ENCODE results near the gene ACOX1.
"Not testable (repeated sequence)": the region's sequence is repeated elsewhere in the genome, so short reads cannot be mapped to it uniquely, and the experiment has no call there.

ACOX1 gene

DNA sequence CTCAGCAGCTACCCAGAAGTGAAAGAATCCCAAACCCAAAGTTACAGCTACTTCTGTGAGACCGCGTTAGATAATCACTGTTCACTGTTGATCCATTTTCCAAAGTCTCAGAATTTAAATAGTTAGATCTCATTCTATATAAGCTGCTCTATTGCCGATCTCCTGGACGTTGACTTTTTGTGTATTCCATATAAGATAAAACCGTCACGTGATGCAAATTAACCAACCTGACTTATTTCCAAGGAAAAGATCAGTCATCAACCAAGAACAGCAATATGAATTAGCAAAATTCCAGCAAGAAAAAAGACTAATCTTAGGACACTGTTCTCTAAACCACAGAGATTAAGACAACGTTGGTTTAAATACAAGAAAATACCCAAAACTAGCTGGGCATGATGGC, 8.3 kb downstream of the ACOX1 start:
- Histone ChIP-seq H3K27ac (ENCODE audit: insufficient read depth in 1 of 2, low read depth in 1 of 2, low read length in 2 of 2, poor library complexity in 1 of 2, severe bottlenecking in 2 of 2) (no peak overlapping the region), H3K4me3 (ENCODE audit: control insufficient read depth in 1 of 7, extremely low read depth in 1 of 7, insufficient read depth in 4 of 7, low read depth in 2 of 7, low read length in 6 of 7) (no peak overlapping the region), H3K4me1 (ENCODE audit: control extremely low read depth in 1 of 4, control insufficient read depth in 4 of 4, insufficient read depth in 4 of 4, low read length in 3 of 4) (peaks cover 0 to 5% (median 0%) of the 10 kb centered on the region in 4 experiments), H3K9me3 (ENCODE audit: control extremely low read depth in 1 of 5, control insufficient read depth in 4 of 5, insufficient read depth in 2 of 5, low read depth in 1 of 5, low read length in 4 of 5) (no peaks in the 10 kb centered on the region), H3K36me3 (ENCODE audit: control insufficient read depth in 4 of 4, insufficient read depth in 4 of 4, low read length in 3 of 4) (peaks cover 5 to 16% (median 12%) of the 10 kb centered on the region in 4 experiments), H3K27me3 (replicated peaks in 2 of 5; ENCODE audit: control insufficient read depth in 4 of 5, insufficient read depth in 5 of 5, low read length in 4 of 5) (no peaks in the 10 kb centered on the region)
- 100% methylated on average over 1 of the region's 7 CpGs for WGBS (ENCODE audit: insufficient coverage)
- ChIA-PET CTCF (interaction anchor here (1.4 to 1.5 kb wide), 2 partner anchors 38 to 41 kb away, joined by 3 read pairs; no protein-coding TSS in a partner anchor), POLR2A (interaction anchor here (0.5 kb wide), 1 partner anchor 647 kb away, joined by 3 read pairs; no protein-coding TSS in a partner anchor)
- no peak for DNase-seq

DNA sequence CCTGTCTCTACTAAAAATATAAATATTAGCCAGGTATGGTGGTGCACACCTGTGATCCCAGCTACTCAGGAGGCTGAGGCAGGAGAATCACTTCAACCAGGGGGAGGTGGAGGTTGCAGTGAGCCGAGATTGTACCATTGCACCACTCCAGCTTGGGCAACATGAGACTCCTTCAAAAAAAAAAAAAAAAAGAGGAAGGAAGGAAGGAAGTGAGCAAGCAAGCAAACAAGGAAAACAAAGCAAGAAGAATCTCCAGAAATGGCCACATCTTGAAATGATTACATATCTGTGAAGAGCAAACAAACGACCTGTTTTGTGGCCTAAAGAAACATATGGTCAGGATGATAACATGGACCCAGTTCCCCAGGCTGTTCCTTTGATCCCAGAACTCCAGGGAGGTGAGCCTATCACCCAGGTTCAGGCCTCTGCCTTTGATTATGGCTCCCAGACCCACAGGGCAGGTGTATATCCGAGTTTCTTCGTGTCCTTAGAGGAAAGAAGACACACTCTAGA, 8.9 kb downstream of the ACOX1 start:
- DNase-seq: peak in 1 of 3 donors; percentile 23
- WGBS (ENCODE audit: insufficient coverage): 53% methylated on average over 2 of the region's 4 CpGs
- no peak overlapping the region for H3K27ac ChIP-seq (ENCODE audit: insufficient read depth in 1 of 2, low read depth in 1 of 2, low read length in 2 of 2, poor library complexity in 1 of 2, severe bottlenecking in 2 of 2)
- H3K4me3 ChIP-seq (ENCODE audit: control insufficient read depth in 1 of 7, extremely low read depth in 1 of 7, insufficient read depth in 4 of 7, low read depth in 2 of 7, low read length in 6 of 7): no peak overlapping the region
- peaks cover 5 to 16% (median 13%) of the 10 kb centered on the region in 4 experiments for H3K36me3 ChIP-seq (ENCODE audit: control insufficient read depth in 4 of 4, insufficient read depth in 4 of 4, low read length in 3 of 4)
- H3K27me3 ChIP-seq (replicated peaks in 2 of 5; ENCODE audit: control insufficient read depth in 4 of 5, insufficient read depth in 5 of 5, low read length in 4 of 5): no peaks in the 10 kb centered on the region
- H3K9me3 ChIP-seq (ENCODE audit: control extremely low read depth in 1 of 5, control insufficient read depth in 4 of 5, insufficient read depth in 2 of 5, low read depth in 1 of 5, low read length in 4 of 5): no peaks in the 10 kb centered on the region
- POLR2A ChIA-PET: interaction anchor here (0.5 kb wide), 1 partner anchor 646 kb away, joined by 3 read pairs; no protein-coding TSS in a partner anchor
- H3K4me1 ChIP-seq (ENCODE audit: control extremely low read depth in 1 of 4, control insufficient read depth in 4 of 4, insufficient read depth in 4 of 4, low read length in 3 of 4): peaks cover 0 to 5% (median 0%) of the 10 kb centered on the region in 4 experiments
- CTCF ChIA-PET: interaction anchor here (1.4 to 1.5 kb wide), 2 partner anchors 38 to 41 kb away, joined by 3 read pairs; no protein-coding TSS in a partner anchor

DNA sequence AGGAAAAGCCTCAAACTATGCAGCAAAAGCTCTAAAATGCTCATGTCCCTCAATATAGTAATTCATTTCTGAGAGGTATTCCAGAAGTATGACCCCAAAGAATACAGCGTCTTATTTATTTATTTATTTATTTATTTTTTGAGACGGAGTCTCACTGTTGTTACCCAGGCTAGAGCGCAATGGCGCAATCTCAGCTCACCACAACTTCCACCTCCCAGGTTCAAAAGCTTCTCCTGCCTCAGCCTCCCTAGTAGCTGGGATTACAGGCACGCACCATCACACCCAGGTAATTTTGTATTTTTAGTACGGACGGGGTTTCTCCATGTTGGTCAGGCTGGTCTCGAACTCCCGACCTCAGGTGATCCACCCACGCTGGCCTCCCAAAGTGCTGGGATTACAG, 9.9 kb downstream of the ACOX1 start:
- H3K27me3 ChIP-seq (replicated peaks in 2 of 5; ENCODE audit: control insufficient read depth in 4 of 5, insufficient read depth in 5 of 5, low read length in 4 of 5); POLR2A ChIA-PET; H3K4me3 ChIP-seq (ENCODE audit: control insufficient read depth in 1 of 7, extremely low read depth in 1 of 7, insufficient read depth in 4 of 7, low read depth in 2 of 7, low read length in 6 of 7); H3K4me1 ChIP-seq (ENCODE audit: control extremely low read depth in 1 of 4, control insufficient read depth in 4 of 4, insufficient read depth in 4 of 4, low read length in 3 of 4); DNase-seq; H3K27ac ChIP-seq (ENCODE audit: insufficient read depth in 1 of 2, low read depth in 1 of 2, low read length in 2 of 2, poor library complexity in 1 of 2, severe bottlenecking in 2 of 2); H3K9me3 ChIP-seq (ENCODE audit: control extremely low read depth in 1 of 5, control insufficient read depth in 4 of 5, insufficient read depth in 2 of 5, low read depth in 1 of 5, low read length in 4 of 5): not testable (repeated sequence)
- peaks cover 2 to 16% (median 13%) of the 10 kb centered on the region in 4 experiments for H3K36me3 ChIP-seq (ENCODE audit: control insufficient read depth in 4 of 4, insufficient read depth in 4 of 4, low read length in 3 of 4)
- 100% methylated on average over 2 of the region's 10 CpGs for whole genome bisulfite sequencing (ENCODE audit: insufficient coverage)
- CTCF ChIA-PET: interaction anchor here (1.2 to 1.4 kb wide), 2 partner anchors 10 to 42 kb away, joined by 3 to 4 read pairs; partner anchors contain the start of genes ACOX1 and TEN1

DNA sequence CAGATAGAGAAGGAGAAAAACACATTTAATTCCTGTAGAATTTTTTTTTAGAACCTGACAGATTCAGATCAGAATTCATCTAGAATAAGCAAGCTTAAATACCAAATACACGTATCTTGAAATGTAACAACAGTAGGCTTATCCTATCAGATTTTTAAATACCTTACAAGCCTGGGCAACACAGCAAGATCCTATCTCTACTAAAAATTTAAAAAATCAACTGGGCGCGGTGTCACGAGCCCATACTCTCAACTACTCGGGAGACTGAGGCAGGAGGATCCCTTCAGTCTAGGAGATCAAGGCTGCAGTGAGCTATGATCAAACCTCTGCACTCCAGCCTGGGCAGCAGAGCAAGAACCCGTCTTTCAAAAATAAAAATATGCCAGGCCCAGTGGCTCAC, 13.5 kb downstream of the ACOX1 start:
- ChIA-PET CTCF (interaction anchor here (1.2 to 1.6 kb wide), 2 partner anchors 11 to 12 kb away, joined by 3 to 4 read pairs; no protein-coding TSS in a partner anchor), POLR2A (interaction anchor here (0.7 kb wide), 1 partner anchor 10 kb away, joined by 3 read pairs; no protein-coding TSS in a partner anchor)
- H3K27me3 ChIP-seq (replicated peaks in 2 of 5; ENCODE audit: control insufficient read depth in 4 of 5, insufficient read depth in 5 of 5, low read length in 4 of 5): no peaks in the 10 kb centered on the region
- H3K36me3 ChIP-seq (ENCODE audit: control insufficient read depth in 4 of 4, insufficient read depth in 4 of 4, low read length in 3 of 4): peaks cover 0 to 8% (median 3%) of the 10 kb centered on the region in 4 experiments
- DNase-seq: no peak
- no peak overlapping the region for H3K4me3 ChIP-seq (ENCODE audit: control insufficient read depth in 1 of 7, extremely low read depth in 1 of 7, insufficient read depth in 4 of 7, low read depth in 2 of 7, low read length in 6 of 7)
- no peaks in the 10 kb centered on the region for H3K9me3 ChIP-seq (ENCODE audit: control extremely low read depth in 1 of 5, control insufficient read depth in 4 of 5, insufficient read depth in 2 of 5, low read depth in 1 of 5, low read length in 4 of 5)
- peak overlapping the region in 1 of 2 experiments; percentile 19 for H3K27ac ChIP-seq (ENCODE audit: insufficient read depth in 1 of 2, low read depth in 1 of 2, low read length in 2 of 2, poor library complexity in 1 of 2, severe bottlenecking in 2 of 2)
- H3K4me1 ChIP-seq (ENCODE audit: control extremely low read depth in 1 of 4, control insufficient read depth in 4 of 4, insufficient read depth in 4 of 4, low read length in 3 of 4): peaks cover 0 to 5% (median 2%) of the 10 kb centered on the region in 4 experiments
- WGBS (ENCODE audit: insufficient coverage): 96% methylated on average over 5 of the region's 6 CpGs

DNA sequence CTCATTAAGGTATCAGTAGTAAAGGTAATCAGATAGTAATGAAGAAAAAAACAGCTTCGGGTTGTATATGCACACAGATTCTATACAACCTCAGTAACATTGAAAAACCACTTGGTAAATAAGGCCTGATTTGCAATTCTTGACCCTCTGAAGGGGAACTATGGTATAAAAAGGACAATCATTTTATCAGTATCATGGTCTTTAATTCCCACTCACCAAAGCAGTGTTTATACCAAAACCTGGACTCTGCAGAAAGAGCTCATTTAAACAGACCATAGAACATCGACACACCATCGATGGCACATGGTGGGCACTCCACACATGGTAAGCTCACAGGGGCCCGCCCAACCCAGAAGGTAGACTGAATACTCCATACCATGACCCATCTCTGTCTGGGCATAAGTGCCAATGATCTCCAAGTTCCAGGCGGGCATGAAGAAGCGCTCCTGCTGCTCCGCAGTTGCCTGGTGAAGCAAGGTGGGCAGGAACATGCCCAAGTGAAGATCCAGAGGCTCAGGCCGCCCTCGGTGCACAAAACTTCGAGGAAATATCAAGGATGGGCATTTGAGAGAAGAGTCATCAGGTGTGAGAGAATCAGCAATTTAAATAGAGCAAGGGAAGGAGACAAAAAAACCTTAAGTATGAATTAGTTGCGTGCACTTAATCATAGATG, 19.0 kb downstream of the ACOX1 start:
- 97% methylated on average over 9 of the region's 11 CpGs for WGBS (ENCODE audit: insufficient coverage)
- H3K27me3 ChIP-seq (replicated peaks in 2 of 5; ENCODE audit: control insufficient read depth in 4 of 5, insufficient read depth in 5 of 5, low read length in 4 of 5): no peaks in the 10 kb centered on the region
- no peak overlapping the region for H3K27ac ChIP-seq (ENCODE audit: insufficient read depth in 1 of 2, low read depth in 1 of 2, low read length in 2 of 2, poor library complexity in 1 of 2, severe bottlenecking in 2 of 2)
- ChIA-PET POLR2A (no interaction called here), CTCF (interaction anchor here (1.0 to 1.4 kb wide), 5 partner anchors 9 to 45 kb away, joined by 3 to 4 read pairs (median 4); no protein-coding TSS in a partner anchor)
- no peak overlapping the region for H3K4me3 ChIP-seq (ENCODE audit: control insufficient read depth in 1 of 7, extremely low read depth in 1 of 7, insufficient read depth in 4 of 7, low read depth in 2 of 7, low read length in 6 of 7)
- no peak for DNase-seq
- peaks cover 0 to 3% (median 0%) of the 10 kb centered on the region in 4 experiments for H3K4me1 ChIP-seq (ENCODE audit: control extremely low read depth in 1 of 4, control insufficient read depth in 4 of 4, insufficient read depth in 4 of 4, low read length in 3 of 4)
- H3K36me3 ChIP-seq (ENCODE audit: control insufficient read depth in 4 of 4, insufficient read depth in 4 of 4, low read length in 3 of 4): peaks cover 9 to 22% (median 15%) of the 10 kb centered on the region in 4 experiments
- no peaks in the 10 kb centered on the region for H3K9me3 ChIP-seq (ENCODE audit: control extremely low read depth in 1 of 5, control insufficient read depth in 4 of 5, insufficient read depth in 2 of 5, low read depth in 1 of 5, low read length in 4 of 5)

DNA sequence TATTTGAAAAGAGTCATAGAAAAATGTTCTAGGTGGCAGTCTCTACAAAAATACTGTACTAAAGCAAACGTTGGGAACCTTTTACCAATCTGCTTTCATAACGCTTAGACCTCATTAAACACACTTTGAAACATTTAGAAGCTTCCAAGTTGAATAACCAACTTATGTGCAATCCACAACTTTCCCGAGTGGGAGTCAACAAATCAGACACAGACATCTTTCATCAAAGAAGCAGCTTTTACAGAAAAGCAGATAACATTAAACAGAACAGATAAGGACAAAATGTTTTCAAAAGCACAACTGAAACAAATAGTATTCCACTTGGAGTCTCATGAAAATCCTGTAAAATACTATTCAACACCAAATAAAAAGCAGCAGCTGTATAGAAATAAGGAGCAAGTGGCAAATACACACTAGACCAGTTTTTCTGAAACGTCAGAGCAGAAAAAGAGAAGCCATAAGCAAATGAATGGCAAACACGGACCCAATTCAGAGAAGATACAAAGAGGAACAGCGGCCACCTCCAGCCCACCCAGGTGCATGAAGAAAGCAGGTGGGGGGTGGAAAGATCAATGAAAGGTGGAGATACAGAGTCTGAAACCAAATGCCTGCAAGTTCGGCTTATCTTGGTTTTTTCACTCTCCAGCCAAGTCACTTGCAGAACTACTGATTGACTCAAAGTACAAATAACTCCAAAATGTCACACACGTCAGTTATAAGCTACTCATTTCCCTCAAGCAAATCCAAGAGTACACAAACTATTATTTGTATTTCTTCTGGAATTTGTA, 19.7 kb downstream of the ACOX1 start:
- POLR2A ChIA-PET: no interaction called here

More for the DNA sequence above, 19.7 kb downstream of the ACOX1 start:
- 92% methylated on average over 6 of the region's 8 CpGs for WGBS (ENCODE audit: insufficient coverage)
- no peaks in the 10 kb centered on the region for H3K27me3 ChIP-seq (replicated peaks in 2 of 5; ENCODE audit: control insufficient read depth in 4 of 5, insufficient read depth in 5 of 5, low read length in 4 of 5)
- CTCF ChIA-PET: interaction anchor here (1.0 to 1.4 kb wide), 5 partner anchors 9 to 46 kb away, joined by 3 to 4 read pairs (median 4); no protein-coding TSS in a partner anchor
- DNase-seq: no peak
- no peak overlapping the region for H3K4me3 ChIP-seq (ENCODE audit: control insufficient read depth in 1 of 7, extremely low read depth in 1 of 7, insufficient read depth in 4 of 7, low read depth in 2 of 7, low read length in 6 of 7)
- H3K9me3 ChIP-seq (ENCODE audit: control extremely low read depth in 1 of 5, control insufficient read depth in 4 of 5, insufficient read depth in 2 of 5, low read depth in 1 of 5, low read length in 4 of 5): no peaks in the 10 kb centered on the region
- peaks cover 0 to 3% (median 0%) of the 10 kb centered on the region in 4 experiments for H3K4me1 ChIP-seq (ENCODE audit: control extremely low read depth in 1 of 4, control insufficient read depth in 4 of 4, insufficient read depth in 4 of 4, low read length in 3 of 4)
- H3K36me3 ChIP-seq (ENCODE audit: control insufficient read depth in 4 of 4, insufficient read depth in 4 of 4, low read length in 3 of 4): peaks cover 9 to 22% (median 18%) of the 10 kb centered on the region in 4 experiments
- no peak overlapping the region for H3K27ac ChIP-seq (ENCODE audit: insufficient read depth in 1 of 2, low read depth in 1 of 2, low read length in 2 of 2, poor library complexity in 1 of 2, severe bottlenecking in 2 of 2)

Measured in common myeloid progenitor, CD34-positive (primary cell).